Fibroblast of pulmonary artery (primary cell): Measurements from ENCODE around the gene ACOT11.

Experiments
- DNase-seq: peaks from one replicate; pipeline ENCODE4 v3.0.0-alpha.2; 2010; ENCODE audit warnings: low read depth
- H3K4me3 ChIP-seq: replicated peaks from 2 replicates; pipeline ENCODE4 v1.5.1; 2011; ENCODE audit warnings: low read depth, mild to moderate bottlenecking, control low read depth, low read length, moderate library complexity
- CTCF ChIP-seq: IDR thresholded peaks from 2 replicates; pipeline ENCODE4 v1.5.1; 2011; ENCODE audit warnings: mild to moderate bottlenecking, control low read depth, low read length, inconsistent platforms; ENCODE audit errors: missing control alignments

The ACOT11 gene

DNA sequence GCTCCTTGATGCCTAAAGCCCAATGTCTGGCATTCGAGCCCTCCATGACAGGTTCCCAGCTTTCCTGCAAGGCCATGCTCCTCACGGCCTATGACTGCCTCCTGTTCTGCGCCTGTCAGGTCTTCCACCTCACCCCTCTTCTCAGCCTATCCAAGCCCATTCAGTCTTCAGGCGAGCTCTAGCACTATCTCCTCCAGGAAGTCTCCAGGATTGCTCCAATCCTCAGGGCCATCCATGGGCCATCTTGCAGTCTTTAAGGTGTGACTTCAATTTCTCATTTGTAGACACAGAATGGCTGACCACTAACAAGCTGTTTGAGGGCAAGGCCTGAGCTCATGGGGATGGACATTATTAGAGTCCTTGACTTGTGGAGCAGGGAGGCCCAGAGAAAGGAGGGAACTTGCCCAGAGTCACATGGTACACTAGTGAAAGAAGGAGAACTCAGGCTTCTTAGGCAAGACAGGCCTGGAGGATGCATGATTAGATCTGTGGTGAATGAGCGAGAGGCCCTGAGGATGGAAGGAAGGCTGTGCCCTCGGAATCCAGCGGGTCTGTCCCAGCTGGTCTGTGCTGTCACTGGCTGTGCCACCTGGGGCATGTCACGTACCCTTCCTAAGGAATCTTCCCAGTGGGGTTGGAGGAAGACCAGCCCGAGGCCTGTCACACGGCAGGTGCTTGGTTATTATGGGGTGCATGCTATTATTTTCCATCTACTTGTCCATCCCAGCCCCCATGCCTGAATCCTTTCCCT, 1.2 kb upstream of the ACOT11 start:
- no peak for DNase-seq
- no peak for TF ChIP-seq CTCF
- H3K4me3 ChIP-seq, result no peak overlapping the region

DNA sequence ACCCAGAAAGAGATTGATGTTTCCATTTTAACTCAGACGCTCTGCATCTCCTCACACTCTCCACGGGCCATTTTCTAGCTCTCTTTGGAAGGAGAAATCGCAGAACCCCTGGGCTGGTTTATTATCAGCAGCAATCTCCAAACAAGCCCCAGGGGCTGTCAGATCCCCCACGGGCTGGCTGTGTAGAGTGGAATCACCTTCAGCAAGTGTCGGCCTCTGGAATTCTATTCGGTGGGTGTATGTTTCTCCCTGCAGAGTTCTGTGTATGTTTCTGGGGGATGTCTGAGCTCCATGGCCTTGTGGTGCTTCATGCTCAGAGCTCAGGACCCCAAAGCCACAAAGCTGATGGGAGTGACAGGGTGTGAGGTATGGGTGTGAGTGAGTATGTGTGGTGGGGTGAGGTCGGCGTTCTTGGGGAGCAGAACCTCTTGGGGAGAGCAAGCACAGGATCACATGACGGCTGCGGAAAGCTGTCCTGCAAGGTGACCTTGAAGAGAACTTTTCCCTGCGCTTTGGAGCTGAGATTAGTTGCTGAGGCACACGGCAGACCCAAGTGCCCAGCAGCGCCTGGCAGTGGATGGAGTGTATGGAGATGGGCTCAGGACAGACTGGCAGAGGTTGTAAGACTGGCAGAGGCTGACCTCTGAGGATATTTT, 489 bp downstream of the ACOT11 start:
- no peak for DNase-seq
- peak overlapping the region; percentile 21 for H3K4me3 ChIP-seq
- TF ChIP-seq CTCF, result no peak

DNA sequence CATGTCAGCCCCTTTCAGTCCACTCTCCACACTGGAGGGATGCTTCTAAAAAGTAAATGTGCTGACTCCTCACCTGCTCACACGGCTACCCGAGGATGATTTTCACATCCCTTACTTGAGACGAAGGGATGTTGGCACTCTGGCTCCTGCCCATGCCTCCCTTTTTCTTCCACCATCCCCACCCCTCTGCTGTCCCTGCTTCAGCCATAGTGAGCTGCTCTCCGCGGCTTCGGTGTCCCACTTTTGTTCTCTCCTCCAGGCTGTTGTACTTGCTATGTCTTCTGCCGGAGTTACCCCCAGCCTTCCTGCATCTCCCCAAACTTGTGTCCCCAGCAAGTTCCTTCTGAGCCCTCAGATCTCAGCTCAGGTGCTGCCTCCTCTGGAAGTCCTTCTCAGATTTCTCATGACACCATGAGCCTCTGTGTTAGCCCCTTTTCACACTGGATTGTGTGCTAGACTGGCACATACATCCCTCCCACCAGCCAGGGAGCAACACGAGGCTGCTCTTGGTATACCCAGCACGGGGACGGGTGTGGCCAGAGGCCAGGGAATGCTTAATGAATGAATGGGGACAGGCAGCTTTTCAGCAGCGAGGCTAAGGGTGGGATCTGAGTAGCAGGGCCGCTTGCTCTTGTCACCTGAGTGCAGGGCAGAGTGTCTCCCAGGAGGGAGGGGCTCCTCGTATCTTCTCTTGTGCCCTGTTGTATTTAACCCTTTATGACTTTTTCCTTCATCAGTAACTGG, 1.3 kb downstream of the ACOT11 start:
- no peak for TF ChIP-seq CTCF
- H3K4me3 ChIP-seq, result no peak overlapping the region
- no peak for DNase-seq

DNA sequence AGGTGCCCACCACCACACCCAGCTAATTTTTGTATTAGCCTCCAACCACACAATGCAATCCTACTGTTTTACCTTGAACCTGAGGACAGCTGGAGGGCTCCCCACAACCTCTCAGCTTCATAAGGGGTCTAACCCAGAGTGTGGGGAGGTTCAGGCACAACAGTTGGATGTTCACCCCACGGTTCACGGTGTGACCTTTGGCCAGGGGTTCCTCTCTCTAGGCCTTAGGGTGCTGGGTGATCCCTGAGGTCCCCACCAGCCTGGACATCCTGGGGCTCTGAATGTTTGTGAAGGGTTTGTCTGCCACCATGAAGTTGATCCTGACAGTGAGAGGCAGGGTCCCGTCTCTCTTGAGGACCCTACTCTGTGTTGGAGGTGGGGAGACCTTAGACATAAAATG, 3.9 kb downstream of the ACOT11 start:
- no peak for TF ChIP-seq CTCF
- DNase-seq, result no peak
- no peak overlapping the region for H3K4me3 ChIP-seq

- DNase-seq, result no peak
- no peak overlapping the region for H3K4me3 ChIP-seq
- TF ChIP-seq CTCF, result no peak
These were observed 5.7 kb downstream of the ACOT11 start for GRCh38 chr1:54553602-54554313.

- DNase-seq, result no peak
- no peak for TF ChIP-seq CTCF
- no peak overlapping the region for H3K4me3 ChIP-seq
These were observed 8.1 kb downstream of the ACOT11 start for GRCh38 chr1:54556110-54556509.
